HEK293 (cell line): ENCODE data around the gene CYP2A13.

Experiments
- ZNF48 ChIP-seq: fragments of 450-650 bp; formaldehyde crosslinking; IDR thresholded peaks from 2 replicates; pipeline ENCODE4 v1.5.1; 2016; ENCODE audit warnings: missing biosample characterization, missing genetic modification characterization
- TF ChIP-seq, protein P1 (sequence below): fragments of 450-650 bp; formaldehyde crosslinking; IDR thresholded peaks from 2 replicates; pipeline ENCODE4 v1.5.1; 2016; ENCODE audit warnings: missing biosample characterization, missing genetic modification characterization
- TF ChIP-seq, protein P2 (sequence below): fragments of 450-650 bp; formaldehyde crosslinking; IDR thresholded peaks from 2 replicates; pipeline ENCODE4 v1.5.1; 2016; ENCODE audit warnings: missing biosample characterization, missing genetic modification characterization

DNA sequence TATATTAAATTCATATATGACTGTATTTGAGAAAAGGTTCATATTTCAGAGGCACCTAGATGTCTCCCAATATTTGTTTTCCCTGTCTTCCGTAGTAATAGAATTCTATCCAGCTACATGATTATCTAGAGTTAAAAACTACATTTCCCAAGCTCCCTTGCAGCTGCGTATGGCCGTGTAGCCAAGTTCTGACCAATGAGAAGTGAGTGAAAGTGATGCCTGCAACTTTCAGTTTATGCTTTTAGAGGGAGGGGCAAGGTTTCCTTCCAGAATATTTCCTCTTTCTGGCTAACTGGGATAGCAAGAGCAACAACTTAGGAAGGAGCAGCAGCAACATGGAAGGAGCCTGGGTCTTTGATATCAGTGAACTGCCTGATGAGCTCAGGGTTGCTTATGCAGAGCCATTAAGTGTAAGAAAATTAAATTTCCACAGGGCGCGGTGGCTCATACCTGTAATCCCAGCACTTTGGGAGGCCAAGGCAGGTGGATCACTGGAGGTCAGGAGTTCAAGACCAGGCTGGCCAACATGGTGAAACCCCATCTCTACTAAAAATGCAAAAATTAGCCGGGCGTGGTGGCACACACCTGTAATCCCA lies 23.2 kb upstream of the CYP2A13 start:
- TF ChIP-seq, protein P1, sequence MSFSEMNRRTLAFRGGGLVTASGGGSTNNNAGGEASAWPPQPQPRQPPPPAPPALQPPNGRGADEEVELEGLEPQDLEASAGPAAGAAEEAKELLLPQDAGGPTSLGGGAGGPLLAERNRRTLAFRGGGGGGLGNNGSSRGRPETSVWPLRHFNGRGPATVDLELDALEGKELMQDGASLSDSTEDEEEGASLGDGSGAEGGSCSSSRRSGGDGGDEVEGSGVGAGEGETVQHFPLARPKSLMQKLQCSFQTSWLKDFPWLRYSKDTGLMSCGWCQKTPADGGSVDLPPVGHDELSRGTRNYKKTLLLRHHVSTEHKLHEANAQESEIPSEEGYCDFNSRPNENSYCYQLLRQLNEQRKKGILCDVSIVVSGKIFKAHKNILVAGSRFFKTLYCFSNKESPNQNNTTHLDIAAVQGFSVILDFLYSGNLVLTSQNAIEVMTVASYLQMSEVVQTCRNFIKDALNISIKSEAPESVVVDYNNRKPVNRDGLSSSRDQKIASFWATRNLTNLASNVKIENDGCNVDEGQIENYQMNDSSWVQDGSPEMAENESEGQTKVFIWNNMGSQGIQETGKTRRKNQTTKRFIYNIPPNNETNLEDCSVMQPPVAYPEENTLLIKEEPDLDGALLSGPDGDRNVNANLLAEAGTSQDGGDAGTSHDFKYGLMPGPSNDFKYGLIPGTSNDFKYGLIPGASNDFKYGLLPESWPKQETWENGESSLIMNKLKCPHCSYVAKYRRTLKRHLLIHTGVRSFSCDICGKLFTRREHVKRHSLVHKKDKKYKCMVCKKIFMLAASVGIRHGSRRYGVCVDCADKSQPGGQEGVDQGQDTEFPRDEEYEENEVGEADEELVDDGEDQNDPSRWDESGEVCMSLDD (tag by site-specific recombination): no peak
- no peak for TF ChIP-seq ZNF48 (tag by site-specific recombination)
- TF ChIP-seq, protein P2, sequence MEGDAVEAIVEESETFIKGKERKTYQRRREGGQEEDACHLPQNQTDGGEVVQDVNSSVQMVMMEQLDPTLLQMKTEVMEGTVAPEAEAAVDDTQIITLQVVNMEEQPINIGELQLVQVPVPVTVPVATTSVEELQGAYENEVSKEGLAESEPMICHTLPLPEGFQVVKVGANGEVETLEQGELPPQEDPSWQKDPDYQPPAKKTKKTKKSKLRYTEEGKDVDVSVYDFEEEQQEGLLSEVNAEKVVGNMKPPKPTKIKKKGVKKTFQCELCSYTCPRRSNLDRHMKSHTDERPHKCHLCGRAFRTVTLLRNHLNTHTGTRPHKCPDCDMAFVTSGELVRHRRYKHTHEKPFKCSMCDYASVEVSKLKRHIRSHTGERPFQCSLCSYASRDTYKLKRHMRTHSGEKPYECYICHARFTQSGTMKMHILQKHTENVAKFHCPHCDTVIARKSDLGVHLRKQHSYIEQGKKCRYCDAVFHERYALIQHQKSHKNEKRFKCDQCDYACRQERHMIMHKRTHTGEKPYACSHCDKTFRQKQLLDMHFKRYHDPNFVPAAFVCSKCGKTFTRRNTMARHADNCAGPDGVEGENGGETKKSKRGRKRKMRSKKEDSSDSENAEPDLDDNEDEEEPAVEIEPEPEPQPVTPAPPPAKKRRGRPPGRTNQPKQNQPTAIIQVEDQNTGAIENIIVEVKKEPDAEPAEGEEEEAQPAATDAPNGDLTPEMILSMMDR (tag by site-specific recombination): no peak
